ENCODE results near the gene MOCS1.
A peak's percentile ranks its signal among the peaks of the same experiment; 100 is the strongest.

The MOCS1 gene

GRCh38 chr6:39923394-39923793 is 10.9 kb downstream of the MOCS1 start:
- DNase-seq: no peak

DNA sequence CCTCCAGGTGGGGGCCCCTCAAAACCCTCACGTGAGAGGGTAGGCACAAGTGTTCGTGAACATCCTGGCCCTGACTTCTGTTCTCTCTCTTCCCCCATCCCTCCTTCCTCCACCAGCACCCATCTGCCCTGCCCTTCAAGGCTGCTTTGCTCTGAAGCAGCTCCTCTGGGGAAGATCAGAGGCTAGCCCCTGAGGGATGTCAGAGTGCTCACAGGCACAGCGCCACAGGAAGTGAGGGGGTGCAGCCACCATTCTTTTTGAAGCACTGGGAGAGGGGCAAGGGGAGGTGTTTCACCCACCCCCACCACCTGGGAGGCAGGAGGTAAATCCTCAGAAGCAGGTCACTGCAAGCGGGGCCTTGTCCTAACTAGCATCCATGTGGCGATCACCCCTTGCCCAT is 11.4 kb downstream of the MOCS1 start:
- DNase-seq: no peak

DNA sequence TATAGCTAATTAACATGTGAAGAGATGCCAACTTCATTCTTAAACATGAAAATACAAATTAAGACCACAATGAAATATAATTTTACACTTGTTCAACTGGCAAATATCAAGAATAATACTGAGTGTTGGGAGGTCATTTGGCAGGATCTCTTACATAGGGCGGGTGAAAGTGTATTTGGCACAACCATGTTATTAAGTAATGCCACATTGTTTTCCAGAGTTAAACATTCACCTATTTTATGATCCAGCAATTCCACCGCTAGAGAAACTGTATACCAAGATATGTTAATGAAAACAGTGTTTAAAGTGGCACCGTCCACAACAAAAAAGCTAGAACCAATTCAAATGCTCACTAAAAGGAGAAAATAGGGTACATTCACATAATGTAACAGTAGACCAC is 14.1 kb downstream of the MOCS1 start:
- DNase-seq: no peak

GRCh38 chr6:39918831-39919230 is 15.4 kb downstream of the MOCS1 start:
- DNase-seq: no peak

GRCh38 chr6:39917981-39918380 is 16.3 kb downstream of the MOCS1 start:
- DNase-seq: no peak

GRCh38 chr6:39917329-39917728 is 16.9 kb downstream of the MOCS1 start:
- no peak for DNase-seq

DNA sequence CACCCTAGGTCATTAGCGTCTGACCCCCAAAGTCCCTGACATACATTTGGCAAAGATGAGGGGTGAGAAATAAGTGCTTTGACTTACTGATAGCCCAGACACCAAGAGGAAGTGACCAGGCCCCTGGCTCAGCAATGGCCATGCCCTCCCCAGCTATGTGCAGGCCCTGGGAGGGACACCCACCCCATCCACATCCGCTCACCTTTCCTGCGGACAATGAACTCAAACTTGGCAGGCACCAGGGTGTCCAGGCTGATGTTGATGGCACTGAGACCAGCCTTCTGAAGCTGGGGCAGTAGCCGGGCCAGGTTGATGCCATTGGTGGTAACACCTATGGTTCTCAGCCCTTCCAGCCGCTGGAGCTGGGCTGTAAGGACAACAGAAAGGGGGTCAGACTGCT is 18.4 kb downstream of the MOCS1 start:
- no peak for DNase-seq

GRCh38 chr6:39914239-39914638 is 20.0 kb downstream of the MOCS1 start:
- DNase-seq: no peak

DNA sequence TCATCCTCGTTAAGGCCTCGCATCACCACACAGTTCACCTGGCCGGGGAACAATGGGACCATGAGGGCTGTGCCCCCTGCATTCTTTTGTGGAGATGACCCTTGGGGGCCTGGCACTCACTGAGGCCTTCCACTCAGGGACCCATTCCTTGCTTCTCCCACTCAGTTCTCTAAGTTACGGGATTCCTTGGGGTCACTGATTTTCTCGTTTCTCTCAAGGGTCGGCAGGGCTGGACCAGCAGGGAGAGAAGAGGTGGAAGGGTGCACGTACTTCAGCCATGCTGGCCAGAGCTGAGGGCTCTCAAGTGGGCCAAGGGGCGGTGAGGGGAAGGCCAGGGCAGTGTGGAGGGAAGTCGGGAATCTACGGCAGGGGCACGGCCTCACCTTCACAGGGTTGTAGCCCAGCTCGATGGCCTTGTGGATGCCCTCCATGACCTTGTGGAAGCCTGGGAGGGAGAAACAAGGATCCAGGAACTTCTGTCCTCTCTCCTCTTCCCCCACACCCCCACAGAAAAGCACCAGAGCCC is 20.8 kb downstream of the MOCS1 start:
- DNase-seq: no peak

- no peak for DNase-seq
These were observed 21.8 kb downstream of the MOCS1 start for GRCh38 chr6:39912446-39912845.

DNA sequence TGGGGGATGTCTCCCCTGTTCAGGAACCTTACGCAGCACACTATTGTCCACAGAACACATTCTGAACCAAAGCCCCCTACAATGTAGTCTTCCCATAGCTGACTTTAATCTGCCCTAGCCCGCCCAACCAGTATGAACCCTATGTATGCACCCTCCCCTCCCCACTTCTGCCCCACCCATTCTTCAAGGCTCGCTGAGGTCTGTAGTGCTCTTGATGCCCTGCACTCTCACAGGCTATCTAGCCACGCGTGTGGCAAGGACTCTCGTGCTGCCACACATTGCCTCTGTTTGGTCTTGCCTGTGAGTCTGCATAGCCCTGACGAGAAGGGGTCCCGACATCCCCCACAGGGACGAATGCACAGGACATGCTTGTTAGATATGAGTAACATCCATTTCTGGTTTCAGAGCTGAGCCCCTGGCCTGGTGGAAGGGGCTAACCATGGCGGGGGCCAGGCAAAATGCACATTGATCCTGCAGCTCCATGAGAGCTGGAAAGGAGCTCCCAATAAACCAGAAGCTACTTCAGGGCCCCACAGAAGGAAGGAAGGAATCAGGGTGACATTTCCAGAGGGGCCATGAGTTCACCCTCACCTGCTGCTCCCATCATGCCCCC is 22.6 kb downstream of the MOCS1 start:
- peak; percentile 36 for DNase-seq

DNA sequence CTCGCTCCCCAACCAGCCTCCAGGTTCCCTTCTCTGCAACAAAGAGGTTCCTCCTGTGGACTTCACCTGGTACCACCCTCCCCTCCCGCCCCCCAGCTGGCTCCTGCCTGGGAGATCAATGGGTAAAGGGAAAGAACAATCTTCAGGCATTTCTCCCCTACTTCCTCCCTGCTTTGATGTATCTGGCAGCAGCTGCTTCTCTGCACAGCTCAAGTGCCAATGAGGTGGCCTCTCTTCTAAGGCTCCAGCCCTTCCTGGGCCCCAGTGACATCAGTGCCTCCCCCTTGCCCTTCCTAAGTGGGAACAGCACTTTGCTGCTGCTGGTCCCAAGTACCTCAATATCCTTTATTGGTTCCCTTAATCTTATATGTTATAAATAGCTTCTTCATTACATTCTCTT is 23.5 kb downstream of the MOCS1 start:
- no peak for DNase-seq

DNA sequence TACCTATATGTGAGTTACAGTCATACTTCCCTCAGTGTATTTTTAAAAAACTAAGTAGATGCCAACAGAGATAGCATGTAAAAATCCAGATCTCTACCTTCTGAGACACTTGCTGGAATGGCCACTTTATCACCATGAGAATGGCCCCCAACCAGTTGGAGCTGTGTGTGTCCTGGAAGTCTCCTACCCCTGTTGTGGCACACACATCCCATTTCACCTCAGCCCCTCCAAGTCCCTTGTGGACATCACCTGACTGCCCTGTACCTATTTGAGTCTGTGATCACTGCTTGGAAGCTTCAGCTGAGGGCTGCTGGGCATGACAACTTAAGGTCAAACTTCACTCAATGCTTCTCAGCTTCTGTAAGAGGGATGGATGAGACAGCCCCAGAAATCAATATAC is 24.1 kb downstream of the MOCS1 start:
- DNase-seq: no peak

GRCh38 chr6:39909701-39910100 is 24.6 kb downstream of the MOCS1 start:
- DNase-seq: no peak

DNA sequence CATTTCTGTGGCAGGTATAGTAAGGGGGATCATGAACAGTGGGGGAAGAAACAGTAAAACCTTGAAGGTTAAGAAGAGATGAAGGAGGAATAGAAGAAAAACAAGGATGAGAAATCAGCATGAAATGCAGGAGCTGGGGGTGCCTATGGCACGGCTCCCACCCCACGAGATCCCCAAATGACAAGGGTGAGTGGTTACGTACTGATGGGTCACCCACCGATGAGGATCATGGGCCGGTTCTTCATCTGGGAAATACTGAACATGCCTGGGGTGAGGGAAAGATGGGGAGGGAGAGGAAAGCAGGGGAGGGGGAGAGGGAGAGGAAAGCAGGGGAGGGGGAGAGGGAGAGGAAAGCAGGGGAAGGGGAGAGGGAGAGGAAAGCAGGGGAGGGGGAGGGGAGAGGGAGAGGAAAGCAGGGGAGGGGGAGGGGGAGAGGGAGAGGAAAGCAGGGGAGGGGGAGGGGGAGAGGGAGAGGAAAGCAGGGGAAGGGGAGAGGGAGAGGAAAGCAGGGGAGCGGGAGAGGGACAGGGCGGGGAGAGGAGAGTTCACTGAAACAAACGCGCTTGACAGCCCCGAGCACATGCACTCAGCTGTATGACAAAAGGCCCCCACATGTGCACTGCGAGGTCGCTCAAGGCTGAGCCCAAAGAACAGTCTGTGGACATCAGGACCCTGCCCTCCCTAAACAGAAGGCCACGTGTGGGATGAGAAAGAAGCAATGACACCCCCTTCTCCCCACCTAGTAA is 25.3 kb downstream of the MOCS1 start:
- DNase-seq: no peak

DNA sequence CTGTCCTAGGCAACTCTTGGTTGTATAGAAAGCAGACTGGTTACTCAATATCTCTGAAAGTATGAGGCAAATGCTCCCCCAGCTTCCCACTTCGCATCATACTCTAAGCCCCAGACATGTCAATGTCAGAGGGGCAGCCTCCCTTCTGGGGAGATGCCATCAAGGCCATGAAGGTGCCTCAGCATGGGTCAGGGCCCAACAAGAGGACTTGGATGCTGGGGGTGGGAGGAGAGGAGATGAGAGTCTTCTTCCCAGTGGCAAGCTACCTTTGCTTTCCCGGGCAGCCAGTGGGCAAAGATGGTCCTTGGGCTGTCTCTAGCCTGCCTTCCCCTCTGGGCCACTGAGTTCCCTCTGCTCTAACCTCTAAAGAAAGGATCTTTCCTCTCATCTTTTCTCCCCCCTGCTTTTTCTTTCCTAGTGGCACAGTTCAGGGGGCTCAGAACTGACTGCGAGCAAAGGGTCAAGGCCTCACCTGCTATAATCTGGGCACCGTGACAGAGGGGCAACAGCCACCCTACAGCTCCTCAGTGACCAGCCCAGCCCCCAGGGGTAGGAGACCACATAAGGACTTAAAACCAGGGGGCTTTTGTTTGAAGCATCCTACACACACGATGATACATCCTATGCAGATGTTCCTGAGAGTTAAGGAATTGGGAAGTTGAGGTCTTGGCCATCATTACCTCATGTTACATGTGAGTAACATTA is 26.2 kb downstream of the MOCS1 start:
- DNase-seq: no peak

- DNase-seq: no peak
These were observed 27.9 kb downstream of the MOCS1 start for GRCh38 chr6:39906318-39906761.

DNA sequence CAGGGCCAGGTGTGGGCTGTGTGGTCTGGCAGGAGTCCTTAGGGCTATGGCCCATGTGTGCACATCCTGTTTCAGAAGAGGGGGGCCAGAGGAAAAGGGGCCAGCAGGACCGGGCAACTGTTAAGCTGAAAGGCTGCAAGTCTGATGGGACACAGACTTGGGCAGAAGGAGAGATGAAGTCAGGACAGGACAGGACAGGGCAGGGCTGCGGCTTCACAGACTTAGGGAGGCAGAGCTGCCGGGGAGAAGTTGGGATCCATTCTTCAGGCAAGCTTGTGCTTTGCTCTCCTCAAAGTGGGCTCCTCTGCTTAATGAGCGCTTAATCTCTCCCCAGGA is 28.7 kb downstream of the MOCS1 start:
- no peak for DNase-seq

DNA sequence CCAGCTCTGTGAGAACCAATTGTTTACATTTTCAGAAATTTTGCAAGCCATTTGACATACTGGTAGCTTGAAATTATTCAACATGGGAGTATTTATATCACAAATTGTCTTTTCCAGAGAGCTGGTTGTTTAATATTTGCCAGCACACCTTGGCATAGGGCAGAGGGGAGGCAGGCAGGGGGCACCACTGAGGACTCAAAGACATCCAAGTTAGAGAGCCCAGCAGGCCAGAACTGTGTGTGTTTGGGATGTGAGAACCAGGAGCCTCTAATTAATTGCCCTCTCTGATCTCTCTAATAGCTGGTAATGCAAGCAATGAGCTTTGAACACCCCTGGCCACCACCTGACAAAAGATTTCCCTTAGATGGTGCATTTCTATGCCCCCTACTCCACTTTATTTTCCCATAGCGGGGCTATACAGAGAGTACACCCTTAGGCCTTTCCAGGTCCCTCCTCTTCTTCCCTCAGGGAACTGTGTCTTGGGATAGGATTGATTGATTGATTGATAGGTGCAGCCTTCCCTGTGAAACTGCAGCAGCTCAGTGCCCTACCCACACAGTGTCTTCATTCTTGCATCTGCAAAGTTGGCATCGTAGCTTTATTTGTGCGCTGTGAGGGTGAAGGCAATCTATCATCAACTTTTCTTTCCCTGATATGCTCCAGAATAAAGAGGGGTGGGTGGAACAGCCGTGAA is 29.2 kb downstream of the MOCS1 start:
- no peak for DNase-seq

- DNase-seq: no peak
These were observed 30.6 kb downstream of the MOCS1 start for GRCh38 chr6:39903656-39904055.

GRCh38 chr6:39902786-39903465 is 31.3 kb downstream of the MOCS1 start:
- no peak for DNase-seq

- no peak for DNase-seq
These were observed 32.1 kb downstream of the MOCS1 start for GRCh38 chr6:39902136-39902535.

- DNase-seq: no peak
These were observed 32.6 kb downstream of the MOCS1 start for GRCh38 chr6:39901670-39902069.

All from DMS79 treated with DMSO at 0.1 percent for 48 hours (cell line).